Activated naive CD4-positive, alpha-beta T cell treated with anti-CD3 and anti-CD28 coated beads, Interleukin-2, amount 10 ng/mL, durations not matched to agents 7 days and 5 days (primary cell): ENCODE measurements around the gene TPPP3.
"Not testable (repeated sequence)": the region's sequence is repeated elsewhere in the genome, so short reads cannot be mapped to it uniquely, and the experiment has no call there.

ENCODE experiments used
- CTCF ChIA-PET: fragments of 350-600 bp; sonication (Branson Sonifier 250); formaldehyde crosslinking; loops from one replicate; lab custom pipeline; 2021; ENCODE audit warnings: antibody characterized with exemption; lab: Charles Lee
- DNase-seq: peaks from one replicate; pipeline ENCODE4 v3.0.0-alpha.2; 2020
- H3K27ac Mint-ChIP-seq: one replicate; pipeline ENCODE4 v1.8.0; 2021; ENCODE audit warnings: mild to moderate bottlenecking, moderate library complexity, mixed read lengths
- H3K27me3 Mint-ChIP-seq: one replicate; pipeline ENCODE4 v1.8.0; 2021; ENCODE audit warnings: mild to moderate bottlenecking, mixed read lengths
- H3K36me3 Mint-ChIP-seq: one replicate; pipeline ENCODE4 v1.8.0; 2021; ENCODE audit warnings: mixed read lengths
- H3K4me1 Mint-ChIP-seq: one replicate; pipeline ENCODE4 v1.8.0; 2021; ENCODE audit warnings: mixed read lengths
- H3K4me3 Mint-ChIP-seq: one replicate; pipeline ENCODE4 v1.8.0; 2021; ENCODE audit warnings: mild to moderate bottlenecking, moderate library complexity, mixed read lengths
- H3K9me3 Mint-ChIP-seq: one replicate; pipeline ENCODE4 v1.8.0; 2021; ENCODE audit warnings: mixed read lengths

Gene TPPP3

GRCh38 chr16:67421030-67421429 is 27.7 kb upstream of the TPPP3 start:
- H3K36me3 Mint-ChIP-seq = no peaks in the 10 kb centered on the region
- H3K4me1 Mint-ChIP-seq = peaks cover 9% of the 10 kb centered on the region
- CTCF ChIA-PET = interaction anchor here (1.0 to 2.2 kb wide), 4 partner anchors 13 to 45 kb away, joined by 3 to 7 read pairs (median 5); no protein-coding TSS in a partner anchor
- H3K9me3 Mint-ChIP-seq = no peaks in the 10 kb centered on the region
- no peak for DNase-seq
- H3K4me3 Mint-ChIP-seq = no peak overlapping the region
- peaks cover 88% of the 10 kb centered on the region for H3K27me3 Mint-ChIP-seq
- no peak overlapping the region for H3K27ac Mint-ChIP-seq

- Mint-ChIP-seq H3K27me3 (peaks cover 88% of the 10 kb centered on the region), H3K27ac (no peak overlapping the region), H3K4me1 (peaks cover 11% of the 10 kb centered on the region), H3K9me3 (no peaks in the 10 kb centered on the region), H3K4me3 (no peak overlapping the region), H3K36me3 (no peaks in the 10 kb centered on the region)
- no peak for DNase-seq
- CTCF ChIA-PET = no interaction called here
These were observed 26.6 kb upstream of the TPPP3 start for GRCh38 chr16:67419931-67420330.

- Mint-ChIP-seq H3K4me1 (peaks cover 11% of the 10 kb centered on the region), H3K27ac (no peak overlapping the region), H3K27me3 (peaks cover 88% of the 10 kb centered on the region), H3K4me3 (no peak overlapping the region), H3K9me3 (no peaks in the 10 kb centered on the region), H3K36me3 (no peaks in the 10 kb centered on the region)
- no peak for DNase-seq
- CTCF ChIA-PET = no interaction called here
These were observed 26.2 kb upstream of the TPPP3 start for GRCh38 chr16:67419502-67419901.

GRCh38 chr16:67417333-67418061 is 24.2 kb upstream of the TPPP3 start:
- H3K4me3 Mint-ChIP-seq = peak overlapping the region; percentile 8
- DNase-seq = no peak
- H3K27ac Mint-ChIP-seq = no peak overlapping the region
- no peaks in the 10 kb centered on the region for H3K9me3 Mint-ChIP-seq
- CTCF ChIA-PET = interaction anchor here (0.6 to 3.1 kb wide), 4 partner anchors 9 to 173 kb away, joined by 3 to 23 read pairs (median 4); no protein-coding TSS in a partner anchor
- peaks cover 85% of the 10 kb centered on the region for H3K27me3 Mint-ChIP-seq
- no peaks in the 10 kb centered on the region for H3K36me3 Mint-ChIP-seq
- H3K4me1 Mint-ChIP-seq = peaks cover 11% of the 10 kb centered on the region

- Mint-ChIP-seq H3K4me1 (peaks cover 11% of the 10 kb centered on the region), H3K36me3 (no peaks in the 10 kb centered on the region), H3K27ac (no peak within 1 kb of the TSS), H3K4me3 (peak within 1 kb of the TSS; percentile 63), H3K27me3 (peaks cover 83% of the 10 kb centered on the region), H3K9me3 (no peaks in the 10 kb centered on the region)
- CTCF ChIA-PET = interaction anchor here (0.6 to 3.1 kb wide), 5 partner anchors 11 to 451 kb away, joined by 3 to 23 read pairs (median 4); no protein-coding TSS in a partner anchor
- DNase-seq = peak; percentile 54
These were observed 22.8 kb upstream of the TPPP3 start, which contains the start of gene ZDHHC1 for GRCh38 chr16:67415872-67416793. Gene ZDHHC1 (minus strand): TSS chr16:67416477. CDS start chr16:67407775, 8,702 bp downstream.

- not testable (repeated sequence) for H3K27ac Mint-ChIP-seq, H3K9me3 Mint-ChIP-seq, H3K36me3 Mint-ChIP-seq, DNase-seq
- CTCF ChIA-PET = interaction anchor here (1.4 to 2.6 kb wide), 2 partner anchors 13 to 155 kb away, joined by 4 to 13 read pairs; no protein-coding TSS in a partner anchor
- Mint-ChIP-seq H3K4me3 (peak overlapping the region; percentile 46), H3K4me1 (peaks cover 11% of the 10 kb centered on the region), H3K27me3 (peaks cover 80% of the 10 kb centered on the region)
These were observed 22.1 kb upstream of the TPPP3 start for GRCh38 chr16:67415421-67415820.

GRCh38 chr16:67413978-67414911 is 20.9 kb upstream of the TPPP3 start:
- no peak for DNase-seq
- no peak overlapping the region for H3K4me3 Mint-ChIP-seq
- peaks cover 77% of the 10 kb centered on the region for H3K27me3 Mint-ChIP-seq

GRCh38 chr16:67412294-67412693 is 19.0 kb upstream of the TPPP3 start:
- DNase-seq = no peak
- Mint-ChIP-seq H3K9me3 (no peaks in the 10 kb centered on the region), H3K27me3 (peaks cover 64% of the 10 kb centered on the region), H3K36me3 (no peaks in the 10 kb centered on the region), H3K4me1 (peaks cover 8% of the 10 kb centered on the region), H3K4me3 (no peak overlapping the region), H3K27ac (no peak overlapping the region)
- CTCF ChIA-PET = interaction anchor here (0.9 to 2.4 kb wide), 3 partner anchors 13 to 152 kb away, joined by 3 to 9 read pairs (median 4); no protein-coding TSS in a partner anchor

More at GRCh38 chr16:67413978-67414911, 20.9 kb upstream of the TPPP3 start:
- Mint-ChIP-seq H3K9me3 (no peaks in the 10 kb centered on the region), H3K4me1 (peaks cover 11% of the 10 kb centered on the region), H3K27ac (no peak overlapping the region), H3K36me3 (no peaks in the 10 kb centered on the region)
- CTCF ChIA-PET = interaction anchor here (0.9 to 2.6 kb wide), 4 partner anchors 14 to 167 kb away, joined by 3 to 13 read pairs (median 5); partner anchors contain the start of gene FHOD1

GRCh38 chr16:67411339-67411738 is 18.0 kb upstream of the TPPP3 start:
- DNase-seq = no peak
- Mint-ChIP-seq H3K27ac (no peak overlapping the region), H3K4me3 (no peak overlapping the region), H3K36me3 (no peaks in the 10 kb centered on the region), H3K9me3 (no peaks in the 10 kb centered on the region), H3K27me3 (peaks cover 57% of the 10 kb centered on the region), H3K4me1 (peaks cover 3% of the 10 kb centered on the region)
- CTCF ChIA-PET = interaction anchor here (2.4 kb wide), 1 partner anchor 17 kb away, joined by 9 read pairs; no protein-coding TSS in a partner anchor

- Mint-ChIP-seq H3K4me1 (no peaks in the 10 kb centered on the region), H3K36me3 (no peaks in the 10 kb centered on the region), H3K9me3 (no peaks in the 10 kb centered on the region), H3K4me3 (no peak overlapping the region), H3K27me3 (peaks cover 52% of the 10 kb centered on the region), H3K27ac (no peak overlapping the region)
- CTCF ChIA-PET = no interaction called here
- DNase-seq = no peak
These were observed 16.3 kb upstream of the TPPP3 start for GRCh38 chr16:67409631-67410030.

GRCh38 chr16:67407788-67408452 is 14.6 kb upstream of the TPPP3 start:
- CTCF ChIA-PET = interaction anchor here (0.9 to 2.1 kb wide), 5 partner anchors 13 to 147 kb away, joined by 3 to 7 read pairs (median 4); no protein-coding TSS in a partner anchor
- Mint-ChIP-seq H3K36me3 (no peaks in the 10 kb centered on the region), H3K4me1 (no peaks in the 10 kb centered on the region), H3K4me3 (no peak overlapping the region), H3K27me3 (peaks cover 48% of the 10 kb centered on the region), H3K9me3 (no peaks in the 10 kb centered on the region), H3K27ac (no peak overlapping the region)
- DNase-seq = no peak

GRCh38 chr16:67407176-67407787 is 14.0 kb upstream of the TPPP3 start:
- Mint-ChIP-seq H3K4me1 (no peaks in the 10 kb centered on the region), H3K36me3 (no peaks in the 10 kb centered on the region), H3K27ac (no peak overlapping the region), H3K4me3 (no peak overlapping the region), H3K27me3 (peaks cover 48% of the 10 kb centered on the region), H3K9me3 (no peaks in the 10 kb centered on the region)
- CTCF ChIA-PET = interaction anchor here (1.2 to 2.1 kb wide), 3 partner anchors 14 to 147 kb away, joined by 3 to 7 read pairs (median 5); no protein-coding TSS in a partner anchor
- DNase-seq = no peak
